ENCODE data around the gene ZNF782.
"Not testable (repeated sequence)": the region's sequence is repeated elsewhere in the genome, so short reads cannot be mapped to it uniquely, and the experiment has no call there.

ZNF782 gene

GRCh38 chr9:96852676-96853075 is 1.6 kb downstream of the ZNF782 start:
- DNase-seq = no peak

GRCh38 chr9:96844040-96844439 is 10.3 kb downstream of the ZNF782 start:
- DNase-seq = no peak

- DNase-seq = no peak
Observed at GRCh38 chr9:96818533-96818932, 35.8 kb downstream of the ZNF782 start.

- no peak for DNase-seq
Observed at GRCh38 chr9:96817973-96818372, 36.3 kb downstream of the ZNF782 start.

- no peak for DNase-seq
Observed at GRCh38 chr9:96813607-96814006, 40.7 kb downstream of the ZNF782 start.

GRCh38 chr9:96798959-96799358 is 55.4 kb downstream of the ZNF782 start:
- not testable (repeated sequence) for DNase-seq

- no peak for DNase-seq
Observed at GRCh38 chr9:96784021-96784420, 70.3 kb downstream of the ZNF782 start.

GRCh38 chr9:96782235-96782634 is 72.1 kb downstream of the ZNF782 start:
- no peak for DNase-seq

GRCh38 chr9:96781552-96781951 is 72.8 kb downstream of the ZNF782 start:
- no peak for DNase-seq

- no peak for DNase-seq
Observed at GRCh38 chr9:96779089-96779488, 75.2 kb downstream of the ZNF782 start.

GRCh38 chr9:96777426-96777864 is 76.9 kb downstream of the ZNF782 start:
- DNase-seq = no peak

GRCh38 chr9:96771124-96771523 is 83.2 kb downstream of the ZNF782 start:
- DNase-seq = no peak

GRCh38 chr9:96769989-96770388 is 84.3 kb downstream of the ZNF782 start:
- DNase-seq = no peak
